Tibial nerve (tissue), 3 donors: ENCODE results near the gene CACNA1F.

Source experiments
- CTCF ChIP-seq, 5 experiments: fragments of 200-600 bp in 3 of 5; fragments of 450-650 bp in 2 of 5; sonication (generic) in 3 of 5; IDR thresholded peaks; one replicate each; pipeline ENCODE4 v1.5.1; 2016 to 2019; ENCODE audit warnings: antibody characterized with exemption in 5 of 5, mild to moderate bottlenecking in 3 of 5, moderate library complexity in 2 of 5
- POLR2A ChIP-seq, 2 donors: fragments of 450-650 bp; IDR thresholded peaks; one replicate each; pipeline ENCODE4 v1.6.1; 2017; ENCODE audit warnings: antibody characterized with exemption in 2 of 2, mild to moderate bottlenecking in 2 of 2, moderate library complexity in 2 of 2

DNA sequence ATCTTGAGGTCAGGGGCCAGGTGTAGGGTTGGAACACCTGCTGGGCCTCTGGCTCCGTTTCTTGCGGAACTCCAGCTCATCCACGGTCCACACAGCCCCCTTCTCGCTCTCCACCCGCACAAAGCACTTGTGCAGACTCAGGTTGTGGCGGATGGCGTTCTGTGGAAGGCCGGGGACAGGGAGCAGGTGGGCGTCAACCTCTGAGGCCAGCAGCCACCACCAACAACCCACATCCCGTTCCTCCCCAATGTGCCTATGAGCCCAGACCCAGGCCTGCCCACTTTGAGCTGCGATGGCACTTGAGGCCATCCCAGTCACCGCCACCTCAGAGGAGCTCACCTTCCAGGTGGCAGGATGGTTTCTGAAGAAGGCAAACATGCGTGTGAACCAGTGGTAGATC lies 18.2 kb upstream of the CACNA1F start:
- no peak for TF ChIP-seq CTCF (IDR thresholded peaks at IDR 0.05)
- no peak for TF ChIP-seq POLR2A (IDR thresholded peaks at IDR 0.05)
